ENCODE data around the gene EVL.

DNA sequence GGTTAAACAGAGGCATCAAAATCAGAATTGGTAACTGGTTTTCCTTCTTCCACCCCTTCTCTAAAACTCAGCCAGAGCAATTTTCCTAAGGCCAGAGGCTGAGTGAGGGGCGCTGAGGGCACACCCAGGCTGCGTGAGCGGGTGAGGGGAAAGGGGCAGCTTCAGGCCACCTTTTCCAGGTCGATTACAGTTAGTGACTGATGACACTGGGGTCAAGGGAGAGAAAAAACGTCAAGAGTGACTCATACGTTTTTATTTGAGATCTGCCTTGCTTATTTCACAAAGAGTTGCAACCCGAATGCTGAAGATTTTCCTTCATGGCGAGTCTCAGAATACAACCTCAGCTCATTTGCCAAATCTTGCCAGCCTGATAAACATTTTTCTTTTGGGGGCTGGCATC lies 46.7 kb upstream of the EVL start:
- TF ChIP-seq ISL1 (CRISPR knock-in tag; IDR thresholded peaks at IDR 0.05) (no peak), RARB (CRISPR knock-in tag; IDR thresholded peaks at IDR 0.05) (no peak), PPARA (CRISPR knock-in tag; IDR thresholded peaks at IDR 0.05; ENCODE audit: borderline replicate concordance) (no peak), ZFP30 (CRISPR knock-in tag; IDR thresholded peaks at IDR 0.05) (no peak), ESRRG (CRISPR knock-in tag; IDR thresholded peaks at IDR 0.05) (no peak), ARNTL (CRISPR knock-in tag; IDR thresholded peaks at IDR 0.05; ENCODE audit: borderline replicate concordance, low read depth) (no peak), ZFP3 (CRISPR knock-in tag; IDR thresholded peaks at IDR 0.05) (no peak)
- TF ChIP-seq, protein P1, sequence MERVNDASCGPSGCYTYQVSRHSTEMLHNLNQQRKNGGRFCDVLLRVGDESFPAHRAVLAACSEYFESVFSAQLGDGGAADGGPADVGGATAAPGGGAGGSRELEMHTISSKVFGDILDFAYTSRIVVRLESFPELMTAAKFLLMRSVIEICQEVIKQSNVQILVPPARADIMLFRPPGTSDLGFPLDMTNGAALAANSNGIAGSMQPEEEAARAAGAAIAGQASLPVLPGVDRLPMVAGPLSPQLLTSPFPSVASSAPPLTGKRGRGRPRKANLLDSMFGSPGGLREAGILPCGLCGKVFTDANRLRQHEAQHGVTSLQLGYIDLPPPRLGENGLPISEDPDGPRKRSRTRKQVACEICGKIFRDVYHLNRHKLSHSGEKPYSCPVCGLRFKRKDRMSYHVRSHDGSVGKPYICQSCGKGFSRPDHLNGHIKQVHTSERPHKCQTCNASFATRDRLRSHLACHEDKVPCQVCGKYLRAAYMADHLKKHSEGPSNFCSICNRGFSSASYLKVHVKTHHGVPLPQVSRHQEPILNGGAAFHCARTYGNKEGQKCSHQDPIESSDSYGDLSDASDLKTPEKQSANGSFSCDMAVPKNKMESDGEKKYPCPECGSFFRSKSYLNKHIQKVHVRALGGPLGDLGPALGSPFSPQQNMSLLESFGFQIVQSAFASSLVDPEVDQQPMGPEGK (CRISPR knock-in tag; IDR thresholded peaks at IDR 0.05; ENCODE audit: borderline replicate concordance), result no peak
- TF ChIP-seq, protein P2, sequence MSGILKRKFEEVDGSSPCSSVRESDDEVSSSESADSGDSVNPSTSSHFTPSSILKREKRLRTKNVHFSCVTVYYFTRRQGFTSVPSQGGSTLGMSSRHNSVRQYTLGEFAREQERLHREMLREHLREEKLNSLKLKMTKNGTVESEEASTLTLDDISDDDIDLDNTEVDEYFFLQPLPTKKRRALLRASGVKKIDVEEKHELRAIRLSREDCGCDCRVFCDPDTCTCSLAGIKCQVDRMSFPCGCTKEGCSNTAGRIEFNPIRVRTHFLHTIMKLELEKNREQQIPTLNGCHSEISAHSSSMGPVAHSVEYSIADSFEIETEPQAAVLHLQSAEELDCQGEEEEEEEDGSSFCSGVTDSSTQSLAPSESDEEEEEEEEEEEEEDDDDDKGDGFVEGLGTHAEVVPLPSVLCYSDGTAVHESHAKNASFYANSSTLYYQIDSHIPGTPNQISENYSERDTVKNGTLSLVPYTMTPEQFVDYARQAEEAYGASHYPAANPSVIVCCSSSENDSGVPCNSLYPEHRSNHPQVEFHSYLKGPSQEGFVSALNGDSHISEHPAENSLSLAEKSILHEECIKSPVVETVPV (CRISPR knock-in tag; IDR thresholded peaks at IDR 0.05), result no peak

Measured in SK-N-SH treated with all-trans-retinoic acid at 6 μM for 48 hours (cell line).